CD4-positive, alpha-beta T cell treated with Interleukin-6 at 100 ng/mL for 8 hours (primary cell): ENCODE data around the gene TMEM248.
"Not testable (repeated sequence)": the region's sequence is repeated elsewhere in the genome, so short reads cannot be mapped to it uniquely, and the experiment has no call there.

Source experiments
- DNase-seq: peaks from one replicate; pipeline ENCODE4 v3.0.0-alpha.2; 2020; ENCODE audit warnings: mixed read lengths, low spot score

TMEM248 gene

DNA sequence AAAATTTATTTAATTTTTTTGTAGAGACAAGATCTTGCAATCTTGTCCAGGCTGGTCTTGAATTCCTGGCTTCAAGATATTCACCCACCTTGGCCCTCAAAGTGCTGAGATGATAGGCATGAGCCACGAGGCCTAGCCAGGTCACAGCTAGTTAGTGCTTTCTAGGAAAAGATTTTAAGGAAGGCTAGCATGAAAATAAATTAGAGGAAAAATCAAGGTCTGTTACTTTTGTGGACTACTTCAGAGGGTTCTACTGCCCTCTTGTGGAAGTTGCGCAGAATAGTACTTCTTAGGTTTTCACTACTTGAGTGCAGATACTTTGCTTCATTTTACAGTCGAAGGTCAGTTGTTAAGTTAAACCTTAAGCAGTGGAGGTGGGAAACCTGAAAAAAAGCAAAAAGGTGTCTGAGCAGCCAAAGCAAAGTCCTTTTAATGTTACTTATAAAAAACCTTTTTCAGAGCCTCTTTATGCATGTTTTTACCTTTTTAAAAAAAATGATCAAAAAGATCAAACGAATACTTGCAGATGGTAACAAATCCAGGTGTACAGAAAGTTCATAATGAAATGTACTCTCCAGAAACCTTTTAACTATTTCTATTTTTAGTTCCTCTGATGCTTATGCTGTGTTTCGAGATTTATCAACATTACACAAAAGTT, 79.7 kb downstream of the TMEM248 start:
- not testable (repeated sequence) for DNase-seq

DNA sequence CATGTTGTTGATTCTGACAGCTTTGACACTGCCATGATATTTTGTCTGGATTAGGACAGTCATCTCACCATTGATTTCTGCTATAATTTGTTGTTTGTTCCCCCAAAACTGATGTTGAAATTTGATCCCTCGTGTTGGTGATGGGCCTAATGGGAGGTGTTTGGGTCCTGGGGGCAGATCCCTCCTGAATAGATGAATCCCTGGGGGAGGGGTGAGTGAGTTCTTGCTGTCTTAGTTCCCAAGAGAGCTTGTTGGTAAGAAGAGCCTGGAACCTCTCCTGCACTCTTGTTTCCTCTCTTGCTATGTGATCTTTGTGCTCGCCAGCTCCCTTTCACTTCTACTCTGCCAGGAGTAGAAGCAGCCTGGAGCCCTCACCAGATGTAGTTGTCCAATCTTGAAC, 83.1 kb downstream of the TMEM248 start:
- not testable (repeated sequence) for DNase-seq

DNA sequence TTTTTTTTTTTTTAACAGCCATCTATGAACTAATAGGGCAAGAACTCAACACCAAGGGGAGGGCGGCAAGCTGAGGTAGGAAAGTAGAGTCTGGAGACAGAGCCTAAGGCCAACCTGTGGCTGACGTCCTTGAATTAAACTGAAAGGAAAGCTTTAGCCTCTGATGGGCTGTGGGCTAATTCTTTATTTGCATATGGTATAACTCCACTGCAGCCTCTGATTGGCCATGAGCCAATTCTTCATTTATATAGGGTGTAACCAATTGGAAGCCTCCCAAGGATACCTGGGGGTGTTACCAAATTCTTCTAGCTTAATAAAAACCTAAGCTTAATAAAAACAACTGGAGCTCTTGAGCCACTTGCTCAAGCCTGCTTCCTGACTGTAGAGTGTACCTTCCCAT, 85.9 kb downstream of the TMEM248 start:
- DNase-seq = no peak
